A549 (cell line): ENCODE data around the gene ATP5F1C. TPM values are rescaled to one million over a fixed set of nuclear protein-coding genes. Genes with fewer than 3 reads are reported as not detected.

Experiments used
- ATAC-seq, 2 experiments: fragments of 200-7000 bp in 1 of 2; fragments of >200 bp in 1 of 2; cut with Nextera tagmentation in 1 of 2; cut with Tn5 transposase in 1 of 2; 3 replicates each; pipeline versions ENCODE4 v1.8.0 to v1.9.1; 2018 to 2020; ENCODE audit warnings: mild to moderate bottlenecking in 1 of 2, moderate library complexity in 1 of 2
- CTCF ChIA-PET: fragments of 300-600 bp; sonication (Branson Sonifier 250); formaldehyde crosslinking; extraction: SDS; loops from one replicate; lab custom pipeline; 2021; ENCODE audit warnings: antibody characterized with exemption, inconsistent platforms; lab: Yijun Ruan, JAX
- POLR2A ChIA-PET: fragments of 350-600 bp; formaldehyde crosslinking; extraction: SDS; loops from one replicate; lab custom pipeline; 2021; ENCODE audit warnings: antibody characterized with exemption, inconsistent platforms; lab: Yijun Ruan, JAX
- DNase-seq, 2 experiments: peaks; one replicate each; pipeline versions ENCODE4 v3.0.0 to v3.0.0-alpha.2; 2011 to 2016; ENCODE audit warnings: low read depth in 1 of 2, low spot score in 1 of 2
- FAIRE-seq: peaks from 2 replicates; lab custom pipeline; 2011; peaks lifted over from hg19 to GRCh38; lab: Jason Lieb, UNC
- H3K27ac ChIP-seq, 2 experiments: fragments of >200 bp; sonication (Bioruptor Twin); formaldehyde crosslinking; 3 replicates each; pipeline ENCODE4 v1.5.1; 2016 to 2017
- H3K4me1 ChIP-seq: fragments of >200 bp; sonication (Bioruptor Twin); formaldehyde crosslinking; 3 replicates; pipeline ENCODE4 v1.6.1; 2016
- H3K4me2 ChIP-seq: fragments of >200 bp; sonication (Bioruptor Twin); formaldehyde crosslinking; 3 replicates; pipeline ENCODE4 v1.6.1; 2016
- H3K4me3 ChIP-seq: fragments of >200 bp; sonication (Bioruptor Twin); formaldehyde crosslinking; 3 replicates; pipeline ENCODE4 v1.5.1; 2016
- H3K9me3 ChIP-seq: fragments of >200 bp; sonication (Bioruptor Twin); formaldehyde crosslinking; 3 replicates; pipeline ENCODE4 v1.6.1; 2016
- ATOH8 ChIP-seq: fragments of 250-450 bp; sonication (Bioruptor Pico); IDR thresholded peaks from 2 replicates; pipeline ENCODE4 v1.5.0; 2020; ENCODE audit warnings: low read depth, mild to moderate bottlenecking, moderate library complexity
- BHLHE40 ChIP-seq: IDR thresholded peaks from 2 replicates; pipeline ENCODE4 v1.6.1; 2012; ENCODE audit warnings: low read depth, low read length, inconsistent platforms
- E2F6 ChIP-seq: IDR thresholded peaks from 2 replicates; pipeline ENCODE4 v1.6.1; 2012; ENCODE audit warnings: low read depth, borderline replicate concordance
- EHF ChIP-seq: fragments of 250-450 bp; sonication (Bioruptor Pico); IDR thresholded peaks from 2 replicates; pipeline ENCODE4 v1.5.0; 2020; ENCODE audit warnings: mild to moderate bottlenecking
- EHMT2 ChIP-seq: fragments of 200-600 bp; sonication (generic); IDR thresholded peaks from 2 replicates; pipeline ENCODE4 v1.6.1; 2016; ENCODE audit warnings: antibody characterized with exemption, low read depth, mild to moderate bottlenecking, moderate library complexity
- EP300 ChIP-seq, 2 experiments: fragments of >200 bp; sonication (Bioruptor Twin); formaldehyde crosslinking; IDR thresholded peaks; 2 replicates in 1 of 2; 3 replicates in 1 of 2; pipeline ENCODE4 v1.6.1; 2016 to 2017
- ESRRA ChIP-seq: fragments of 150-350 bp; IDR thresholded peaks from 2 replicates; pipeline ENCODE4 v1.6.1; 2014; ENCODE audit warnings: mild to moderate bottlenecking, low read length, borderline replicate concordance
- GATA3 ChIP-seq: IDR thresholded peaks from 2 replicates; pipeline ENCODE4 v1.6.1; 2012; ENCODE audit warnings: borderline replicate concordance
- HOXB13 ChIP-seq: fragments of 250-450 bp; sonication (Bioruptor Pico); IDR thresholded peaks from 2 replicates; pipeline ENCODE4 v1.5.0; 2020; ENCODE audit warnings: low read depth, mild to moderate bottlenecking, moderate library complexity
- HOXB5 ChIP-seq: fragments of 250-450 bp; sonication (Bioruptor Pico); IDR thresholded peaks from 2 replicates; pipeline ENCODE4 v1.5.0; 2020; ENCODE audit warnings: mild to moderate bottlenecking, moderate library complexity
- JUN ChIP-seq, 2 experiments: fragments of >200 bp; sonication (Bioruptor Twin); formaldehyde crosslinking; IDR thresholded peaks; 2 replicates in 1 of 2; 3 replicates in 1 of 2; pipeline ENCODE4 v1.6.1; 2016 to 2017
- KDM1A ChIP-seq: fragments of 200-600 bp; sonication (generic); IDR thresholded peaks from 2 replicates; pipeline ENCODE4 v1.6.1; 2016; ENCODE audit warnings: low read depth, mild to moderate bottlenecking
- MAZ ChIP-seq: fragments of 150-350 bp; IDR thresholded peaks from 2 replicates; pipeline ENCODE4 v1.6.1; 2014; ENCODE audit warnings: antibody characterized with exemption, low read depth, low read length, borderline replicate concordance
- NFE2L2 ChIP-seq: fragments of 150-350 bp; conservative IDR thresholded peaks from 2 replicates; pipeline ENCODE4 v1.6.1; 2014; ENCODE audit warnings: low read length
- NPAS2 ChIP-seq: fragments of 250-450 bp; sonication (Bioruptor Pico); IDR thresholded peaks from 2 replicates; pipeline ENCODE4 v1.8.0; 2022; ENCODE audit warnings: mild to moderate bottlenecking, moderate library complexity, borderline replicate concordance
- POLR2AphosphoS2 ChIP-seq: conservative IDR thresholded peaks from 2 replicates; pipeline ENCODE4 v1.6.1; 2012; ENCODE audit warnings: low read length, improper control_type of control experiment, inconsistent platforms
- RNF2 ChIP-seq: fragments of 200-600 bp; sonication (generic); IDR thresholded peaks from 2 replicates; pipeline ENCODE4 v1.6.1; 2016; ENCODE audit warnings: low read depth, mild to moderate bottlenecking, antibody characterized with exemption, moderate library complexity, borderline replicate concordance
- TFCP2L1 ChIP-seq: fragments of 250-450 bp; sonication (Bioruptor Pico); IDR thresholded peaks from 2 replicates; pipeline ENCODE4 v1.5.0; 2021; ENCODE audit warnings: mild to moderate bottlenecking
- WGBS: methylation state at CpG from one replicate; pipeline ENCODE4 v1.1.6; 2017; ENCODE audit errors: missing lambda C conversion rate; 5-methylcytosine and 5-hydroxymethylcytosine counted together
- polyA plus RNA-seq, 4 experiments: library from polyadenylated mRNA; depleted of rRNA in 3 of 4; stranded (reverse); fragments of >200 nt; fragmentation: RNase III in 1 of 4; extraction: RNeasy Plus Mini Kit Qiagen cat#74134 plus additional on column Dnase treatment in 1 of 4; gene quantifications; 2 replicates in 3 of 4; 3 replicates in 1 of 4; pipeline ENCODE4 v1.2.3, GENCODE V29; 2011 to 2017
- TF ChIP-seq, protein P1 (sequence below): fragments of 250-450 bp; sonication (Bioruptor Pico); IDR thresholded peaks from 2 replicates; pipeline ENCODE4 v1.5.0; 2021; ENCODE audit warnings: mild to moderate bottlenecking, moderate library complexity, borderline replicate concordance

The ATP5F1C gene
- polyA plus RNA-seq, 2 of the 4 experiments (the other 2 are of a cell fraction): 447 to 532 TPM

GRCh38 chr10:7804741-7805140 lies 16.8 kb downstream of the ATP5F1C start:
- Histone ChIP-seq H3K4me3 (no peak overlapping the region), H3K4me1 (no peaks in the 10 kb centered on the region)
- DNase-seq (no peak), FAIRE-seq (no peak)
- 47% methylated on average over 2 of the region's 2 CpGs for WGBS
- CTCF ChIA-PET: no interaction called here
- TF ChIP-seq NPAS2 (CRISPR knock-in tag) (no peak), ATOH8 (CRISPR knock-in tag) (no peak), TFCP2L1 (no peak), BHLHE40 (no peak), E2F6 (no peak), EP300 (IDR thresholded peaks at IDR 0.05) (no peak), NFE2L2 (no peak), EHF (CRISPR knock-in tag) (no peak), ESRRA (no peak), POLR2AphosphoS2 (no peak), KDM1A (no peak), HOXB5 (CRISPR knock-in tag) (no peak), HOXB13 (CRISPR knock-in tag) (no peak), RNF2 (no peak), MAZ (no peak), JUN (IDR thresholded peaks at IDR 0.05) (no peak), GATA3 (no peak)
- TF ChIP-seq, protein P1, sequence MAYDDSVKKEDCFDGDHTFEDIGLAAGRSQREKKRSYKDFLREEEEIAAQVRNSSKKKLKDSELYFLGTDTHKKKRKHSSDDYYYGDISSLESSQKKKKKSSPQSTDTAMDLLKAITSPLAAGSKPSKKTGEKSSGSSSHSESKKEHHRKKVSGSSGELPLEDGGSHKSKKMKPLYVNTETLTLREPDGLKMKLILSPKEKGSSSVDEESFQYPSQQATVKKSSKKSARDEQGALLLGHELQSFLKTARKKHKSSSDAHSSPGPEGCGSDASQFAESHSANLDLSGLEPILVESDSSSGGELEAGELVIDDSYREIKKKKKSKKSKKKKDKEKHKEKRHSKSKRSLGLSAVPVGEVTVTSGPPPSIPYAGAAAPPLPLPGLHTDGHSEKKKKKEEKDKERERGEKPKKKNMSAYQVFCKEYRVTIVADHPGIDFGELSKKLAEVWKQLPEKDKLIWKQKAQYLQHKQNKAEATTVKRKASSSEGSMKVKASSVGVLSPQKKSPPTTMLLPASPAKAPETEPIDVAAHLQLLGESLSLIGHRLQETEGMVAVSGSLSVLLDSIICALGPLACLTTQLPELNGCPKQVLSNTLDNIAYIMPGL (CRISPR knock-in tag): no peak
- TF ChIP-seq, all 56 proteins: peak for 0
- POLR2A ChIA-PET: no interaction called here
- Histone ChIP-seq H3K4me2 (no peak overlapping the region), H3K27ac (no peak overlapping the region), H3K9me3 (no peaks in the 10 kb centered on the region)
- no peak for ATAC-seq

DNA sequence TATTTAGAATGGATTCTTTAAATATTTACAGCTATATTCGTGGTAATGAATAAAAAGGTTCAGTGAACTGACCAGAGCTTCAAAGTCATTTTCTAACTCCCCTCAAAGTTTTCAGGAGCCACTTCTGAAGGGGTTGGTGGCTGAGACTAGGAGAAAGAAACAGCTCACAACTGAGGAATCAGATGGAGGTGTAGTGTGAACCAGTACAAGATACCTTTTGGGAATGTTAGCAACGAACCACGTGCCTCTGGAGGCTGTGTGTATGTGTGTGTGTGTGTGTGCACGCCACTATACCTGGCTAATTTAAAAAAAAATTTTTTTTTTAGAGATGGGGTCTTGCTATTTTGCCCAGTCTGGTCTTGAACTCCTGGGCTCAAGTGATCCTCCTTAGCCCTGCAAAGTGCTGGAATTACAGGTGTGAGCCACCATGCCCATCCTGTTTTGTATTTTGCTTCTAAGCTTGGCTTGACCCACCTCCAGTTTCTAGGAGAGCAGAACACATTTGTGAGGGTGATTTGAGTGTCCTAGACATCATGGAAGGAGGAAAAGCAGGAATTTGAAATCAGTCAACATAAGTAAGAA lies 20.8 kb downstream of the ATP5F1C start:
- CTCF ChIA-PET: interaction anchor here (1.0 to 2.5 kb wide), 5 partner anchors 8 to 283 kb away, joined by 3 to 10 read pairs (median 3); partner anchors contain the start of gene TAF3
- POLR2A ChIA-PET: interaction anchor here (1.2 to 1.8 kb wide), 2 partner anchors 9 to 21 kb away, joined by 3 to 6 read pairs; partner anchors contain the start of genes ATP5F1C, KIN and TAF3
- TF ChIP-seq EHMT2: no peak
- TF ChIP-seq, protein P1 (CRISPR knock-in tag): no peak
- H3K4me1 ChIP-seq: no peaks in the 10 kb centered on the region
- FAIRE-seq (no peak), DNase-seq (no peak), ATAC-seq (no peak)
- no peaks in the 10 kb centered on the region for H3K9me3 ChIP-seq
- H3K4me2 ChIP-seq: no peak overlapping the region
- no peak overlapping the region for H3K27ac ChIP-seq
- WGBS: 64% methylated on average over 4 of the region's 4 CpGs
- no peak overlapping the region for H3K4me3 ChIP-seq
